Forelimb muscle (tissue), 1 donor: ENCODE data around the gene GAB4. TPM values are rescaled to one million over a fixed set of nuclear protein-coding genes. Genes with fewer than 3 reads are reported as not detected.
"Not testable (repeated sequence)": the region's sequence is repeated elsewhere in the genome, so short reads cannot be mapped to it uniquely, and the experiment has no call there.

Experiments used
- DNase-seq: peaks from one replicate; pipeline ENCODE4 v3.0.0-alpha.2; 2013; ENCODE audit warnings: low read depth
- polyA plus RNA-seq: library from polyadenylated mRNA; unstranded; fragments of 120-200 nt; gene quantifications from one replicate; pipeline ENCODE4 v1.2.1, GENCODE V29; 2013; ENCODE audit not compliant: insufficient read length

The GAB4 gene
- polyA plus RNA-seq: not detected

- no peak for DNase-seq
Measured at GRCh38 chr22:17007852-17008731, at the start of gene GAB4. Gene GAB4 (minus strand): TSS chr22:17008222. CDS start chr22:17008114, 108 bp downstream.

- no peak for DNase-seq
Measured at GRCh38 chr22:17056807-17057206, 48.8 kb upstream of the GAB4 start.

- DNase-seq: no peak
Measured at GRCh38 chr22:17056058-17056457, 48.0 kb upstream of the GAB4 start.

GRCh38 chr22:17047656-17048055, 39.6 kb upstream of the GAB4 start:
- no peak for DNase-seq

GRCh38 chr22:17046566-17047348, 38.7 kb upstream of the GAB4 start:
- no peak for DNase-seq

- DNase-seq: no peak
Measured at GRCh38 chr22:17043521-17043920, 35.5 kb upstream of the GAB4 start.

GRCh38 chr22:17036842-17037711, 29.1 kb upstream of the GAB4 start:
- DNase-seq: not testable (repeated sequence)

- DNase-seq: not testable (repeated sequence)
Measured at GRCh38 chr22:17035976-17036841, 28.2 kb upstream of the GAB4 start.

- no peak for DNase-seq
Measured at GRCh38 chr22:17035246-17035645, 27.2 kb upstream of the GAB4 start.

- not testable (repeated sequence) for DNase-seq
Measured at GRCh38 chr22:17034532-17034931, 26.5 kb upstream of the GAB4 start.

- DNase-seq: not testable (repeated sequence)
Measured at GRCh38 chr22:17032277-17032676, 24.3 kb upstream of the GAB4 start.

GRCh38 chr22:17024380-17024779, 16.4 kb upstream of the GAB4 start:
- DNase-seq: not testable (repeated sequence)

- DNase-seq: not testable (repeated sequence)
Measured at GRCh38 chr22:17015552-17015951, 7.5 kb upstream of the GAB4 start.

- DNase-seq: not testable (repeated sequence)
Measured at GRCh38 chr22:17014101-17014440, 6.0 kb upstream of the GAB4 start.

- DNase-seq: no peak
Measured at GRCh38 chr22:17013396-17014100, 5.5 kb upstream of the GAB4 start.

GRCh38 chr22:17012267-17012666, 4.2 kb upstream of the GAB4 start:
- no peak for DNase-seq

- no peak for DNase-seq
Measured at GRCh38 chr22:17009640-17010291, 1.7 kb upstream of the GAB4 start.

- no peak for DNase-seq
Measured at GRCh38 chr22:17007257-17007656, 765 bp downstream of the GAB4 start.

- DNase-seq: no peak
Measured at GRCh38 chr22:16989915-16990314, 18.1 kb downstream of the GAB4 start.

- DNase-seq: no peak
Measured at GRCh38 chr22:16988257-16988656, 19.8 kb downstream of the GAB4 start.
